GM10248 (cell line): Measurements from ENCODE around the gene EIF4E.

Experiments used
- CTCF ChIA-PET: fragments of 300-600 bp; sonication (Branson Sonifier 250); formaldehyde crosslinking; extraction: SDS; loops from one replicate; lab custom pipeline; 2021; ENCODE audit warnings: antibody characterized with exemption; lab: Yijun Ruan, JAX
- POLR2A ChIA-PET: fragments of 350-650 bp; sonication (Branson Sonifier 250); formaldehyde crosslinking; extraction: SDS; loops from one replicate; lab custom pipeline; 2020; ENCODE audit warnings: antibody characterized with exemption; lab: Yijun Ruan, JAX
- DNase-seq: peaks from one replicate; pipeline ENCODE4 v3.0.0; 2012; ENCODE audit errors: extremely low spot score
- TF ChIP-seq, protein P1 (sequence below): IDR thresholded peaks from 2 replicates; pipeline ENCODE4 v1.5.1; 2012; ENCODE audit warnings: mild to moderate bottlenecking, low read depth; ENCODE audit errors: extremely low read depth, missing control alignments, control extremely low read depth

EIF4E gene

DNA sequence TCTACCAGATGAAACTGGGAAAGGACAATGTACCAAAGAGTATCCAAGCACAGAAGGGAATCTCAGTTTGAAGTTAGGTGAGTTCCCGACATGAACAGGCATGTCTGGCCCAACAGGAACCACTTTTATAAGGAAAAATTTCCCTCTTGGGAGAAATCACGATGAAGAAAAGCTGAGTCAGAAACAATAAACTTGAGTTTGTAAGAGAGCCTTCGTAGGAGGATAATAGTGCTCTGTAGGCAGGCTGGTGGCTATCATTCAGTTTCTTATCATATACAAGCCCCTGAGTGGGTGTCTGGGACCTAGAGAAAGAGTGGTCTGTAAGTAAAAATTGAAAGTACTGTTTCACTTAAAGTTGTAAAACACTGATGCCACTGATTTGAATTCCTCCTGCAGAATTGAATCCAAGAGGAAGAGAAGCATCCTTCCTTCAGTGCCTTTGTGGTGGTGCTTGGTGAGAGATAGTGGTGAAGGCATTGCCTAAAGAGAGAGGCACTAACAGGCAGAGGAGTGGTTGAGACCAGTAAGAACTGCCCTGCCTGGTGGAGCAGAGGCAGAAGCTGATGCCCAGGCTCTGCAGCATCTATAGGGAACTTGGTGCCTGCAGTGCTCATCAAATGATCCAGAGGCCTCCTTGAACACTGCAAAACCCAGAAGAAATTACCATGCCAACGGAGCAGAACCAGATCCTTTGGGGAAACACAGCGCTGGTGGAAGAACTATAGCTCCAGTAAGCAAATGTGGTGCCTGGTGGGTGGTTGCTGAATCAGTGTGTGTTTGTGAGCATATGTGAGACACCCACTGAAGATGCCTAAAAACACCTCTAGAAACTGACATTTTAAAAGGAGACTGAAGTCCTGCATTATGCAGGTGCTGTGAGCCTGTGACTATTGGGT is 34.9 kb upstream of the EIF4E start:
- ChIA-PET CTCF (interaction anchor here (1.0 to 2.0 kb wide), 4 partner anchors 13 to 31 kb away, joined by 3 to 5 read pairs (median 3); partner anchors contain the start of gene METAP1), POLR2A (interaction anchor here (0.6 to 0.7 kb wide), 2 partner anchors 35 to 43 kb away, joined by 5 to 8 read pairs; partner anchors contain the start of gene EIF4E)
- DNase-seq: no peak
- TF ChIP-seq, protein P1, sequence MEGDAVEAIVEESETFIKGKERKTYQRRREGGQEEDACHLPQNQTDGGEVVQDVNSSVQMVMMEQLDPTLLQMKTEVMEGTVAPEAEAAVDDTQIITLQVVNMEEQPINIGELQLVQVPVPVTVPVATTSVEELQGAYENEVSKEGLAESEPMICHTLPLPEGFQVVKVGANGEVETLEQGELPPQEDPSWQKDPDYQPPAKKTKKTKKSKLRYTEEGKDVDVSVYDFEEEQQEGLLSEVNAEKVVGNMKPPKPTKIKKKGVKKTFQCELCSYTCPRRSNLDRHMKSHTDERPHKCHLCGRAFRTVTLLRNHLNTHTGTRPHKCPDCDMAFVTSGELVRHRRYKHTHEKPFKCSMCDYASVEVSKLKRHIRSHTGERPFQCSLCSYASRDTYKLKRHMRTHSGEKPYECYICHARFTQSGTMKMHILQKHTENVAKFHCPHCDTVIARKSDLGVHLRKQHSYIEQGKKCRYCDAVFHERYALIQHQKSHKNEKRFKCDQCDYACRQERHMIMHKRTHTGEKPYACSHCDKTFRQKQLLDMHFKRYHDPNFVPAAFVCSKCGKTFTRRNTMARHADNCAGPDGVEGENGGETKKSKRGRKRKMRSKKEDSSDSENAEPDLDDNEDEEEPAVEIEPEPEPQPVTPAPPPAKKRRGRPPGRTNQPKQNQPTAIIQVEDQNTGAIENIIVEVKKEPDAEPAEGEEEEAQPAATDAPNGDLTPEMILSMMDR: no peak

DNA sequence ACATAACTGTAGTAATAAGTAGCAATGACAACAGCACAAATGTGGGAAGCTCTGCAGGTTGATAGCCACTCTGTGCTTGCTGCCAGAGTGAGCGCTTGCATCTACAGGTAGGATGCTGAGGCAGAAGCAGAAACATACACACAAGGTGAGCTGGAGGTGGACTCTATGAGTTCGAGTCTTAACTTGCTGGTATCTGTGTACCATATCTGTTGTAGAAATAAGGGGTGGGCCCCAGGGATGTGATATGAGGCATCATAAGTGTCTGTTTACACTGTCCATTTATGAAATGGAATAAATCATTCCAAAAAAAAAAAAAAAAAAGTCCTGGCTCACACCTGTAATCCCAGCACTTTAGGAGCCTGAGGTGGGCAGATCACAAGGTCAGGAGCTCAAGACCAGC is 32.8 kb upstream of the EIF4E start:
- TF ChIP-seq, protein P1: no peak
- DNase-seq: no peak
- POLR2A ChIA-PET: no interaction called here
- CTCF ChIA-PET: interaction anchor here (1.9 kb wide), 1 partner anchor 94 kb away, joined by 5 read pairs; no protein-coding TSS in a partner anchor

DNA sequence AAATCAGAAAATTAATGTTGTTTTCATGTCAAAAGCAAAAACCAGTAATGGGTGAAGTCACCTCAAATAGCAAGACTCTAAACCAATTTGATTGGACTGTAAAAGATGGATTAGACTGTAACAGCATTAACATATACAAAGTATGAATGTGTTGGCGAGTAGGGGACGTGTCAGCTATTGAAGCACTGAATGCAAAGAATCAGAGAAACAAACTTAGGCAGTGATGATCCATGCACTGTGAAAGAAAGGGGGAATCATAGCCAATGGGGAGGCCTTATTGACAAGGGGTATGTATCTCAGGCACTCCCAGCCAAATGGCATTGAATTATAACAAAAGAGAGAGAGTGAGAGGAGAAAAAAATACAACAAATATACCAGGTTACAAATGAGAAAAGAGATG is 30.5 kb upstream of the EIF4E start:
- no peak for DNase-seq
- TF ChIP-seq, protein P1: no peak
- POLR2A ChIA-PET: no interaction called here
- CTCF ChIA-PET: interaction anchor here (1.0 kb wide), 1 partner anchor 35 kb away, joined by 3 read pairs; no protein-coding TSS in a partner anchor

DNA sequence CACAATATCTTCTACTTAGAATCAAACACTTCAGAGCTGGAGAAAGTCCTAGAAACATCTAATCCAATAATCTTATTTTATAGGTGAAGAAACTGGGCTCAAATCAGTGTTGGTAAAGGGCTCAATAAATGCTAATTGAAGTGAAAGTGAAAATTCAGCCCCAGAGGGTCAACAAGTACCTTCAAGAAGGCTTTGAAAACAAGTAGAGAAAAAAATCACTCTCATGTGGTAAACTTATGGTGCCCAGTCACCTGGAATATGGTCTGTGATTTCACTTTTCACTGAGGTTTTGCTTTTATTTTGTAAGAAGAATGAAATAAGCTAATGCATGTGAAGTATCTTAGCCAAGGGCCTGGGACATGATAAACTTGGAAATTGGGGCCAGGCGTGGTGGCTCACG is 29.1 kb upstream of the EIF4E start:
- no peak for DNase-seq
- POLR2A ChIA-PET: no interaction called here
- CTCF ChIA-PET: no interaction called here

DNA sequence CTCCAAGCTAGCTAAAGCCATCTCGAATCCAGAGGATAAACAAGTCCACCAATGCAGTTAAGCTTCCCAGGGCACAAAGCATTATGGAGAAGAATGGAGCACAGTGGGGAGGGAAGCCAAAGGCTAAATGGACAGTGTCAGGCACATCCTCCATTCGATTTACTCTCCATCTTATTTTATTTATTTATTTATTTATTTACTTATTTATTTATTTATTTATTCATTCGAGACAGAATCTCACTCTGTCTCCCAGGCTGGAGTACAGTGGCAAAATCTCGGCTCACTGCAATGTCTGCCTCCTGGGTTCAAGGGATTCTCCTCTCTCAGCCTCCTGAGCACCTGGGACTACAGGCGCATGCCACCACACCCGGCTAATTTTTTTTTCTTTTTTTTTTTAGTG is 26.3 kb upstream of the EIF4E start:
- ChIA-PET POLR2A (no interaction called here), CTCF (no interaction called here)

More for the DNA sequence above, 29.1 kb upstream of the EIF4E start:
- TF ChIP-seq, protein P1: no peak

DNA sequence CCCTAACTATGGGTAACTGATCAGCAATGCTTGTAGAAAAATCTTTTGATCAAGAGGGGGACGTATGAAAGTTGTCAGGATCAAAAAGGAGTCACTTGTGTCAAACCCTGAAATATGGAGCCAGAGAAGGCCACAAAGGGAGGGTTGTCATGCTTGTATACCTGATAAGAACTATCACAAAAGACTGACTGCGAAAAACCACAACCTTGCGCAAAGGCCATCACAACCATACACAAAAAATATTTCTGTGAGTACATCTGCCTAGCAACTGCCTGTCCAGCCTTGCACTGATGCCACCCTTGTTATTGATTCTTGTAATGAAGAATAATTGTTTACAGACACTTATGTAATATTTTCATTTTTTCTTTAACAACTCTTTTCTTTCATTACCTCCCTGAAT is 22.8 kb upstream of the EIF4E start:
- CTCF ChIA-PET: no interaction called here
- POLR2A ChIA-PET: no interaction called here
- DNase-seq: no peak
- TF ChIP-seq, protein P1: no peak

More for the DNA sequence above, 26.3 kb upstream of the EIF4E start:
- no peak for DNase-seq
- TF ChIP-seq, protein P1: no peak
